WERI-Rb-1 (cell line): Measurements from ENCODE around the gene CIAO2B.
A peak's percentile ranks its signal among the peaks of the same experiment; 100 is the strongest.

Source experiments
- DNase-seq: peaks from one replicate; pipeline ENCODE4 v3.0.0-alpha.2; 2020
- H3K27ac ChIP-seq: fragments of 250-450 bp; sonication (Bioruptor Pico); 2 replicates; pipeline ENCODE4 v1.5.1; 2020; ENCODE audit warnings: mild to moderate bottlenecking, moderate library complexity
- H3K27me3 ChIP-seq: fragments of 250-450 bp; sonication (Bioruptor Pico); 2 replicates; pipeline ENCODE4 v1.5.1; 2021; ENCODE audit warnings: mild to moderate bottlenecking, low read depth, moderate library complexity; ENCODE audit not compliant: insufficient read depth, severe bottlenecking
- H3K36me3 ChIP-seq: fragments of 250-450 bp; sonication (Bioruptor Pico); 2 replicates; pipeline ENCODE4 v1.5.1; 2020; ENCODE audit warnings: mild to moderate bottlenecking, moderate library complexity
- H3K4me3 ChIP-seq: 2 replicates; pipeline ENCODE4 v1.5.1; 2011; ENCODE audit warnings: low read depth, mild to moderate bottlenecking, control low read depth, low read length
- H3K9me3 ChIP-seq: fragments of 250-450 bp; sonication (Bioruptor Pico); 2 replicates; pipeline ENCODE4 v1.5.1; 2021; ENCODE audit warnings: mild to moderate bottlenecking, moderate library complexity; ENCODE audit not compliant: severe bottlenecking
- CTCF ChIP-seq: IDR thresholded peaks from 2 replicates; pipeline ENCODE4 v1.5.1; 2011; ENCODE audit warnings: low read depth, mild to moderate bottlenecking, control low read depth, inconsistent platforms, low read length

The CIAO2B gene

GRCh38 chr16:66968847-66969246 lies 34.6 kb upstream of the CIAO2B start:
- Histone ChIP-seq H3K4me3 (no peak overlapping the region), H3K27ac (no peak overlapping the region), H3K36me3 (no peaks in the 10 kb centered on the region), H3K9me3 (no peaks in the 10 kb centered on the region), H3K27me3 (no peaks in the 10 kb centered on the region)
- no peak for TF ChIP-seq CTCF
- DNase-seq, result no peak

GRCh38 chr16:66964049-66964448 lies 29.8 kb upstream of the CIAO2B start:
- Histone ChIP-seq H3K27me3 (no peaks in the 10 kb centered on the region), H3K27ac (no peak overlapping the region), H3K4me3 (no peak overlapping the region), H3K36me3 (no peaks in the 10 kb centered on the region), H3K9me3 (no peaks in the 10 kb centered on the region)
- DNase-seq, result no peak
- no peak for TF ChIP-seq CTCF

GRCh38 chr16:66961914-66962313 lies 27.7 kb upstream of the CIAO2B start:
- no peak overlapping the region for H3K27ac ChIP-seq
- no peaks in the 10 kb centered on the region for H3K9me3 ChIP-seq
- no peak for DNase-seq
- no peaks in the 10 kb centered on the region for H3K36me3 ChIP-seq
- TF ChIP-seq CTCF, result no peak
- H3K27me3 ChIP-seq, result no peaks in the 10 kb centered on the region
- no peak overlapping the region for H3K4me3 ChIP-seq

- TF ChIP-seq CTCF, result peak; percentile 92
- DNase-seq, result peak; percentile 90
- H3K36me3 ChIP-seq, result no peaks in the 10 kb centered on the region
- no peaks in the 10 kb centered on the region for H3K9me3 ChIP-seq
- H3K4me3 ChIP-seq, result peak within 1 kb of the TSS; percentile 36
- H3K27ac ChIP-seq, result peak within 1 kb of the TSS; percentile 49
- no peaks in the 10 kb centered on the region for H3K27me3 ChIP-seq
Measured at GRCh38 chr16:66961065-66961744, 27.0 kb upstream of the CIAO2B start, which contains the start of gene CES3. TSS of gene CES3 (plus strand) at chr16:66961266. CDS start at chr16:66961308, 42 bp downstream.

- H3K27me3 ChIP-seq, result no peaks in the 10 kb centered on the region
- H3K4me3 ChIP-seq, result no peak overlapping the region
- no peaks in the 10 kb centered on the region for H3K36me3 ChIP-seq
- H3K27ac ChIP-seq, result no peak overlapping the region; the same call in 1 of the 2 replicates
- no peak for TF ChIP-seq CTCF
- H3K9me3 ChIP-seq, result no peaks in the 10 kb centered on the region
- DNase-seq, result no peak
Measured at GRCh38 chr16:66960270-66960669, 26.1 kb upstream of the CIAO2B start.

- TF ChIP-seq CTCF, result no peak
- no peak for DNase-seq
- Histone ChIP-seq H3K4me3 (no peak overlapping the region), H3K27ac (no peak overlapping the region), H3K27me3 (no peaks in the 10 kb centered on the region), H3K36me3 (no peaks in the 10 kb centered on the region), H3K9me3 (no peaks in the 10 kb centered on the region)
Measured at GRCh38 chr16:66959704-66960161, 25.5 kb upstream of the CIAO2B start.
